CD4-positive, CD25-positive, alpha-beta regulatory T cell (primary cell): ENCODE data around the gene WNK2. TPM values are rescaled to one million over a fixed set of nuclear protein-coding genes. Genes with fewer than 3 reads are reported as not detected.

Experiments
- ATAC-seq, 2 donors: fragments of 150-1000 bp; cut with Tn5 transposase; one replicate each; pipeline ENCODE4 v1.10.0; 2021; ENCODE audit warnings: low read depth in 2 of 2, moderate number of reproducible peaks in 2 of 2, moderate library complexity in 1 of 2
- DNase-seq, 3 donors: peaks; one replicate each; pipeline versions ENCODE4 v3.0.0 to v3.0.0-alpha.2; 2012 to 2022; ENCODE audit warnings: mixed read lengths in 1 of 3
- H3K27ac ChIP-seq: one replicate; pipeline ENCODE4 v1.7.0; 2013; ENCODE audit warnings: mild to moderate bottlenecking, low read length; ENCODE audit not compliant: insufficient read depth, poor library complexity, severe bottlenecking
- H3K27me3 ChIP-seq: one replicate; pipeline ENCODE4 v1.7.0; 2013; ENCODE audit warnings: low read length; ENCODE audit not compliant: control insufficient read depth, insufficient read depth
- H3K36me3 ChIP-seq: one replicate; pipeline ENCODE4 v1.7.0; 2013; ENCODE audit warnings: mild to moderate bottlenecking, low read length, moderate library complexity; ENCODE audit not compliant: control insufficient read depth, insufficient read depth
- H3K4me1 ChIP-seq: 2 replicates; pipeline ENCODE4 v1.7.0; 2013; ENCODE audit warnings: mild to moderate bottlenecking, low read length; ENCODE audit not compliant: insufficient read depth, control insufficient read depth, poor library complexity, severe bottlenecking
- H3K4me3 ChIP-seq: one replicate; pipeline ENCODE4 v1.7.0; 2013; ENCODE audit warnings: low read depth, mild to moderate bottlenecking, low read length, moderate library complexity
- H3K9me3 ChIP-seq, 2 experiments: 1 replicate in 1 of 2; 2 replicates in 1 of 2; pipeline ENCODE4 v1.7.0; 2013; ENCODE audit warnings: low read length in 2 of 2, mild to moderate bottlenecking in 1 of 2, moderate library complexity in 1 of 2; ENCODE audit not compliant: control insufficient read depth in 2 of 2
- H3K27ac Mint-ChIP-seq, 3 donors: one replicate each; pipeline ENCODE4 v1.8.0; 2020 to 2022; ENCODE audit warnings: mild to moderate bottlenecking in 3 of 3, mixed read lengths in 3 of 3, moderate library complexity in 2 of 3
- H3K27me3 Mint-ChIP-seq: one replicate; pipeline ENCODE4 v1.8.0; 2022; ENCODE audit warnings: mild to moderate bottlenecking, mixed read lengths
- H3K36me3 Mint-ChIP-seq: one replicate; pipeline ENCODE4 v1.8.0; 2020; ENCODE audit warnings: mixed read lengths
- H3K4me1 Mint-ChIP-seq, 4 donors: one replicate each; pipeline ENCODE4 v1.8.0; 2020 to 2022; ENCODE audit warnings: mixed read lengths in 4 of 4, mild to moderate bottlenecking in 1 of 4
- H3K4me3 Mint-ChIP-seq, 4 donors: one replicate each; pipeline ENCODE4 v1.8.0; 2020 to 2022; ENCODE audit warnings: mild to moderate bottlenecking in 4 of 4, mixed read lengths in 4 of 4, moderate library complexity in 3 of 4
- H3K9me3 Mint-ChIP-seq, 7 donors: one replicate each; pipeline ENCODE4 v1.8.0; 2020 to 2022; ENCODE audit warnings: mixed read lengths in 7 of 7, mild to moderate bottlenecking in 3 of 7, moderate library complexity in 2 of 7
- polyA plus RNA-seq, 4 donors: library from polyadenylated mRNA; unstranded; fragments of 300-500 nt; fragmentation: Illumina TruSeq; gene quantifications; one replicate each; pipeline ENCODE4 v1.2.3, GENCODE V29; 2021
- total RNA-seq: library from RNA; stranded (reverse); gene quantifications from one replicate; pipeline ENCODE4 v1.2.3, GENCODE V29; 2022

Gene WNK2
- total RNA-seq, result 0.22 TPM
- not detected for polyA plus RNA-seq

DNA sequence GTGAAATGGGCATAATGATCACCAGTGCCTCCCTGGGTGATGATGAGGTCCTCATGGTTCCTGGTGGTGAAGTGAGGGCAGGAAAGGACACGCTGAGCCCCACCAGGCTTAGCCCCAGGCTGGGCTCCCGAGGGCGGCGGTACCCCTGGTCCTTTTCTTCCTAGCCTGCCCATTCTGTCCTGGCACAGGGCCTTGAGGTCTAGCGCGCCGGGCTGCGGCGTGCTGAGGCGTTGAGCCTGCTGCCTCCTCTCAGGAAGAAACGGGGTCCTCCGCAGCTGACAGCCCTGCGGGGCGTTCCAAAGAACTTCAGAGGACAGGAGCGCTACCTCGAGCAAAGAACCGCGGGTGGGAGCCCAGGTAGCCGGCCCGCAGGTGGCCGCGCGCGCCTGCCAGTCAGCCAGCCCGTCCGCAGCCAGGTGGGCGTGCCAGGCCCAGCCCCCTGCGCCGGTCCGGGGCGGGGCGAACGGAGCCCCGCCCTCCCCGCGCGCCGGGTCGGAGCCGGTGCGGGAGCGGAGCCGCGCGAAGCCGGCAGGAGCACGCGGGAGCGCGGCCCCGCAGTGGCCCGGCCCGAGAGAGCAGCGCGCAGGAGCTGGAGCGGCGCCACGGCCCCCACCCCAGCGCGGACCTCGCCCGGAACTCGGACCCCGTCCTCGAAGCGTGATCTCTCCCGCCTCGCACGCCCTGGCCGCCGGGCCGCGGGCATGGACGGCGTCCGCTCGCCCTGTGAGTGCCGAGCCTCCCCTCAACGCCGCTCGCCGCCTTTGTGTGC is at the start of gene WNK2:
Gene WNK2 (plus strand): TSS at position 477 of the 769 bp plus-strand sequence. CDS start 791 bp downstream, outside the sequence.
- Mint-ChIP-seq H3K36me3 (no peaks in the 10 kb centered on the region), H3K27me3 (peaks cover 56% of the 10 kb centered on the region), H3K4me1 (peaks cover 0 to 16% (median 5%) of the 10 kb centered on the region in 4 donors), H3K4me3 (peak within 1 kb of the TSS; percentile 74 to 77 (median 76)), H3K27ac (no peak within 1 kb of the TSS), H3K9me3 (no peaks in the 10 kb centered on the region)
- Histone ChIP-seq H3K36me3 (no peaks in the 10 kb centered on the region), H3K9me3 (no peaks in the 10 kb centered on the region), H3K4me3 (peak within 1 kb of the TSS; percentile 37), H3K4me1 (peaks cover 16% of the 10 kb centered on the region), H3K27me3 (peaks cover 7% of the 10 kb centered on the region), H3K27ac (no peak within 1 kb of the TSS)
- DNase-seq, result peak; percentile 21 to 37 (median 26)
- ATAC-seq, result peak; percentile 33 to 59

DNA sequence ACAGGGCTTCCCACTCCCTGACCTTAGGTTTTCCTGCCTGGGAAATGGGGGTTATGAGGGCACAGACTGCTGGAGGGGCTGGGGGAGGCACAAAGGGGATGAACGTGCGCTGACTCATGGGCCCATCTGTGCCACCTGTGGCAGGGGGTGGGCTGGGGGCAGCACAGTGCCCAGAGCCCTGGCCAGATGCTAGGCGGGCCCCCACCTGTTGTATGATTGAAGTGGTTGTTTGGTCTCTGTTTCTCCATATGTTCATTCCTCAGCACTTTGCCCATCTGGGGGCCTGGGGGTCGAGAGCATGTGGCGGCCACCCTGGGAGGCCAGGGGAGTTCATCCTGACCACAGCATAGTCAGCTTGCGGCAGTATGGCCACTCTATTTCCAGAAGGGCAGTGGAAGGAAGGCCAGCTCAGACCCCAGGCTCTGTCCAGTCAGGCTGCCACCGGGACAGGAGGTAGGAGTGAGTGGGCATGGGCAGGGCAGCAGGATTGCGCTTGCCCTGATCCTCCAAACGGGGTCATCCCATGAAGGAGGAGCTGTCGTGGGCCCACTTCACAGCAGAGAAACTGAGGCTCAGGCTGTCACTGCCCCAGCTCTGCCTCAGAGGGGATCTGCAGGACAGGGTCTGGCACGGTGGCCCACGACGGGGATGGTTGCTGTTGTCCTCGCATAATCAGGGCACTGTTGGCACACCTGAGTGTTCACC is 49.0 kb upstream of the WNK2 start:
- Mint-ChIP-seq H3K27me3 (no peaks in the 10 kb centered on the region), H3K36me3 (no peaks in the 10 kb centered on the region), H3K27ac (peak overlapping the region; percentile 94 to 96 (median 95)), H3K4me1 (peaks cover 0 to 63% (median 26%) of the 10 kb centered on the region in 4 donors), H3K9me3 (no peaks in the 10 kb centered on the region), H3K4me3 (peak overlapping the region; percentile 85 to 91 (median 88))
- no peaks in the 10 kb centered on the region for H3K36me3 ChIP-seq
- no peaks in the 10 kb centered on the region for H3K27me3 ChIP-seq
- H3K9me3 ChIP-seq, result no peaks in the 10 kb centered on the region
- peak overlapping the region; percentile 48 for H3K4me3 ChIP-seq
- no peak for DNase-seq
- ATAC-seq, result no peak
- H3K27ac ChIP-seq, result peak overlapping the region; percentile 94
- H3K4me1 ChIP-seq, result peaks cover 44% of the 10 kb centered on the region

- H3K27ac ChIP-seq, result no peak overlapping the region
- peak overlapping the region in 1 of 3 donors; percentile 67 for H3K27ac Mint-ChIP-seq
- no peaks in the 10 kb centered on the region for H3K27me3 ChIP-seq
- H3K4me3 Mint-ChIP-seq, result peak overlapping the region; percentile 35 to 85 (median 66)
- no peaks in the 10 kb centered on the region for H3K9me3 ChIP-seq
- no peaks in the 10 kb centered on the region for H3K36me3 ChIP-seq
- no peaks in the 10 kb centered on the region for H3K36me3 Mint-ChIP-seq
- H3K27me3 Mint-ChIP-seq, result no peaks in the 10 kb centered on the region
- H3K4me3 ChIP-seq, result no peak overlapping the region
- H3K4me1 ChIP-seq, result peaks cover 38% of the 10 kb centered on the region
- no peak for DNase-seq
- H3K9me3 Mint-ChIP-seq, result no peaks in the 10 kb centered on the region
- ATAC-seq, result no peak
- H3K4me1 Mint-ChIP-seq, result peaks cover 0 to 62% (median 19%) of the 10 kb centered on the region in 4 donors
These were observed 47.9 kb upstream of the WNK2 start for GRCh38 chr9:93136011-93136440.

- Histone ChIP-seq H3K27ac (no peak overlapping the region), H3K4me1 (peaks cover 33% of the 10 kb centered on the region), H3K27me3 (no peaks in the 10 kb centered on the region), H3K4me3 (no peak overlapping the region), H3K36me3 (no peaks in the 10 kb centered on the region), H3K9me3 (no peaks in the 10 kb centered on the region)
- H3K27me3 Mint-ChIP-seq, result no peaks in the 10 kb centered on the region
- H3K4me3 Mint-ChIP-seq, result no peak overlapping the region
- H3K36me3 Mint-ChIP-seq, result no peaks in the 10 kb centered on the region
- ATAC-seq (no peak), DNase-seq (no peak)
- H3K9me3 Mint-ChIP-seq, result no peaks in the 10 kb centered on the region
- H3K4me1 Mint-ChIP-seq, result peaks cover 0 to 57% (median 10%) of the 10 kb centered on the region in 4 donors
- H3K27ac Mint-ChIP-seq, result peak overlapping the region in 1 of 3 donors; percentile 25
These were observed 46.6 kb upstream of the WNK2 start for GRCh38 chr9:93137362-93137761.

GRCh38 chr9:93138171-93138764 is 45.7 kb upstream of the WNK2 start:
- Mint-ChIP-seq H3K27ac (peak overlapping the region in 1 of 3 donors; percentile 69), H3K4me3 (peak overlapping the region in 2 of 4 donors; percentile 7 to 66), H3K4me1 (peaks cover 0 to 54% (median 7%) of the 10 kb centered on the region in 4 donors), H3K36me3 (no peaks in the 10 kb centered on the region), H3K9me3 (no peaks in the 10 kb centered on the region), H3K27me3 (no peaks in the 10 kb centered on the region)
- Histone ChIP-seq H3K9me3 (no peaks in the 10 kb centered on the region), H3K4me1 (peaks cover 31% of the 10 kb centered on the region), H3K36me3 (no peaks in the 10 kb centered on the region), H3K27me3 (no peaks in the 10 kb centered on the region), H3K27ac (no peak overlapping the region), H3K4me3 (no peak overlapping the region)
- no peak for ATAC-seq
- peak in 1 of 3 donors; percentile 34 for DNase-seq

DNA sequence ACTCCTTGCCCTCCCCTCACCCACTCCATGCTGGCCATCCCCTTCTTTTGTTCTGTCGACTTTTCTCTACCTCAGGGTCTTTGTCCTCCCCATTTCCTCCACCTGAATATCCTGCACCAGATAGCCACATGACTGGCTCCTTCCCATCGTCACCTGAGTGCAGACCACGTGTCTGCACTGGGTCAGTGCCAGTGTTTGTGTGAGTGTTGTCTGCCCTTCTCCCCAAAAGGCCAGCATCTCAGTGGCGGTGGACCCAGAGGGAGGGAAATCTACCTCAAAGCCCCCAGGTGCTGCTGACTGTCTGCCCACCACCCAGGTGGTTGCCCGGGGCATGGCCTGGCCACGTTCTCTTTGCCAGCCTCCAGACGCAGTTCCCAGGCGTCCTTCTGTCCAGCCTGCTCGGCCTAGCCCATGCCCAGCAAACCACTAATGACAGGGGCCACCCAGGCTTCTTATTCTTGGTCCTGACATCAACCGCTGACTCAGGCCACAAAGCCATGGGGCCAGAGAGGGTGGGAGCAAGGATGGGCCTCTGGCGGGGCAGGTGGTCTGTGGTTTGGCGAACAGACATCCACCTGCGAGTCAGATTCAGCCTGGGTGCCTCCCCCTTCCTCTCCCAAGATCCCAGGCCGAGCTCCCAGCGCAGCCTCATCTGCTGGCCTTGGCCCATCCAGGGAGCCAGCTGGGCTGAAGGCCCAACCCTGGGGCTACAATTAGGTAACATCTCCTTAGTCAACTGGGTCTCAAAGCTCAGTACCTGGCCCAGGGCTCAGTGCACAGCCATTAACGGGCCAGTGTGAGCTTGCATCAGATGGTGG is 44.4 kb upstream of the WNK2 start:
- Mint-ChIP-seq H3K27me3 (no peaks in the 10 kb centered on the region), H3K36me3 (no peaks in the 10 kb centered on the region), H3K4me1 (peaks cover 0 to 63% (median 14%) of the 10 kb centered on the region in 4 donors), H3K4me3 (peak overlapping the region in 1 of 4 donors; percentile 65), H3K9me3 (no peaks in the 10 kb centered on the region), H3K27ac (peak overlapping the region in 2 of 3 donors; percentile 42 to 52)
- no peak overlapping the region for H3K27ac ChIP-seq
- H3K4me1 ChIP-seq, result peaks cover 39% of the 10 kb centered on the region
- H3K36me3 ChIP-seq, result no peaks in the 10 kb centered on the region
- no peaks in the 10 kb centered on the region for H3K27me3 ChIP-seq
- ATAC-seq, result no peak
- no peak overlapping the region for H3K4me3 ChIP-seq
- H3K9me3 ChIP-seq, result no peaks in the 10 kb centered on the region
- no peak for DNase-seq
